Measurements from ENCODE around the gene USP24. TPM values are rescaled to one million over a fixed set of nuclear protein-coding genes. Genes with fewer than 3 reads are reported as not detected.

USP24 gene
- polyA plus RNA-seq, 1 of the 3 experiments (the other 2 are of a cell fraction), result 8.1 TPM

GRCh38 chr1:55169126-55169525 lies 46.0 kb downstream of the USP24 start:
- Histone ChIP-seq H3K9ac (no peak overlapping the region), H3K9me3 (no peaks in the 10 kb centered on the region), H3K4me1 (ENCODE audit: control insufficient read depth in 1 of 2, insufficient read depth in 2 of 2, low read depth in 1 of 2, low read length in 1 of 2) (peaks cover 0 to 2% of the 10 kb centered on the region in 2 experiments; a peak in 2 of 4 replicates), H3K36me3 (replicated peaks in 1 of 2; ENCODE audit: control insufficient read depth in 1 of 2, insufficient read depth in 2 of 2, low read length in 1 of 2) (peaks cover 56 to 73% of the 10 kb centered on the region in 2 experiments), H3K4me2 (no peak overlapping the region), H3K27me3 (ENCODE audit: insufficient read depth) (no peaks in the 10 kb centered on the region), H3K4me3 (ENCODE audit: low read depth in 2 of 2, low read length in 1 of 2) (no peak overlapping the region), H3K79me2 (ENCODE audit: insufficient read depth) (peaks cover 7% of the 10 kb centered on the region; the same call in 1 of the 2 replicates), H2AFZ (ENCODE audit: low read depth) (no peak overlapping the region), H4K20me1 (ENCODE audit: insufficient read depth) (no peaks in the 10 kb centered on the region), H3K9me2 (no peaks in the 10 kb centered on the region), H3K27ac (ENCODE audit: low read depth in 2 of 2, low read length in 1 of 2) (no peak overlapping the region), H3F3A (replicated peaks; ENCODE audit: insufficient read depth) (no peaks in the 10 kb centered on the region)
- ChIA-PET CTCF (no interaction called here), POLR2A (no interaction called here)
- TF ChIP-seq ZBTB33 (IDR thresholded peaks at IDR 0.05; ENCODE audit: borderline replicate concordance, low read depth) (no peak), TAF1 (IDR thresholded peaks at IDR 0.05; ENCODE audit: borderline replicate concordance, low read depth, low read length) (no peak), SIN3A (IDR thresholded peaks at IDR 0.05; ENCODE audit: borderline replicate concordance, low read depth, low read length) (no peak), PBX3 (IDR thresholded peaks at IDR 0.05) (no peak), EZH2phosphoT487 (IDR thresholded peaks at IDR 0.05; ENCODE audit: borderline replicate concordance, low read depth) (no peak), CHD2 (IDR thresholded peaks at IDR 0.05; ENCODE audit: low read length, partially characterized antibody) (no peak), POLR2AphosphoS5 (IDR thresholded peaks at IDR 0.05; ENCODE audit: low read depth, low read length) (no peak), MXI1 (IDR thresholded peaks at IDR 0.05; ENCODE audit: low read depth, low read length) (no peak), NFIC (IDR thresholded peaks at IDR 0.05; ENCODE audit: borderline replicate concordance) (no peak), GATA2 (CRISPR knock-in tag; IDR thresholded peaks at IDR 0.05) (no peak), MEF2A (IDR thresholded peaks at IDR 0.05; ENCODE audit: borderline replicate concordance, low read depth) (no peak)
- 97% methylated on average over 1 of the region's 1 CpG for WGBS (ENCODE audit: low lambda C conversion rate)
- no peak for DNase-seq

DNA sequence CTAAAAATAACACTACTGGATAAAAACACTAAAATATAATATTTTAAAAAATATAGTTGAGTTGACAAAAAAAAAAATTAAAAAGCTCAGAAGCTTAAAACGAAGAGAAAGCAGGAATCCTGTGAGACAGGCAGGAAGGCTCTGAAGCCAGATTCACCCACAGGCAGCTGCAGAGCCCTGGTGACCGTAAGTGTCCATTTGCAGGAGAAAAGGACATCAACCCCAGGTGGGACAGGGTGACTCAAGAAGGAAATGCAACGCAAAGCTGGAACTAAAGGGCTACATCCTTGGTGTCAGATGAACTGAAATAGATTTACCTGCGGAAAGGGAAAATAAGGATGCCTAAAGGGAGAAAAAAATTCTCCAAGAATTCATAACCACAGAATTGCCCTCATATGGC lies 46.8 kb downstream of the USP24 start:
- Histone ChIP-seq H3K36me3 (replicated peaks in 1 of 2; ENCODE audit: control insufficient read depth in 1 of 2, insufficient read depth in 2 of 2, low read length in 1 of 2) (peaks cover 61 to 81% of the 10 kb centered on the region in 2 experiments), H3K79me2 (ENCODE audit: insufficient read depth) (peaks cover 1% of the 10 kb centered on the region; the same call in 1 of the 2 replicates), H4K20me1 (ENCODE audit: insufficient read depth) (no peaks in the 10 kb centered on the region), H3F3A (replicated peaks; ENCODE audit: insufficient read depth) (no peaks in the 10 kb centered on the region), H3K9me2 (no peaks in the 10 kb centered on the region), H3K9ac (no peak overlapping the region), H3K4me3 (ENCODE audit: low read depth in 2 of 2, low read length in 1 of 2) (no peak overlapping the region), H3K27me3 (ENCODE audit: insufficient read depth) (no peaks in the 10 kb centered on the region), H3K4me2 (no peak overlapping the region), H2AFZ (ENCODE audit: low read depth) (no peak overlapping the region), H3K9me3 (no peaks in the 10 kb centered on the region), H3K27ac (ENCODE audit: low read depth in 2 of 2, low read length in 1 of 2) (no peak overlapping the region), H3K4me1 (ENCODE audit: control insufficient read depth in 1 of 2, insufficient read depth in 2 of 2, low read depth in 1 of 2, low read length in 1 of 2) (no peaks in the 10 kb centered on the region; a peak in 1 of 4 replicates)
- no peak for DNase-seq
- WGBS (ENCODE audit: low lambda C conversion rate), result 93% methylated on average over 4 of the region's 4 CpGs
- ChIA-PET POLR2A (no interaction called here), CTCF (interaction anchor here (1.5 kb wide), 1 partner anchor 28 kb away, joined by 3 read pairs; no protein-coding TSS in a partner anchor)
- TF ChIP-seq ZBTB33 (IDR thresholded peaks at IDR 0.05; ENCODE audit: borderline replicate concordance, low read depth), result no peak
- TF ChIP-seq NFIC (IDR thresholded peaks at IDR 0.05; ENCODE audit: borderline replicate concordance), result no peak
- TF ChIP-seq MEF2A (IDR thresholded peaks at IDR 0.05; ENCODE audit: borderline replicate concordance, low read depth), result no peak
- TF ChIP-seq, protein P1, sequence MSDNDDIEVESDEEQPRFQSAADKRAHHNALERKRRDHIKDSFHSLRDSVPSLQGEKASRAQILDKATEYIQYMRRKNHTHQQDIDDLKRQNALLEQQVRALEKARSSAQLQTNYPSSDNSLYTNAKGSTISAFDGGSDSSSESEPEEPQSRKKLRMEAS (IDR thresholded peaks at IDR 0.05; ENCODE audit: low read depth), result no peak
- TF ChIP-seq FOSL2 (IDR thresholded peaks at IDR 0.05; ENCODE audit: borderline replicate concordance, low read depth), result no peak
- no peak for TF ChIP-seq GABPA (IDR thresholded peaks at IDR 0.05; ENCODE audit: low read depth)
- TF ChIP-seq PBX3 (IDR thresholded peaks at IDR 0.05), result no peak
- TF ChIP-seq RCOR1 (IDR thresholded peaks at IDR 0.05; ENCODE audit: low read length), result no peak
- TF ChIP-seq TCF12 (IDR thresholded peaks at IDR 0.05), result no peak
- TF ChIP-seq USF2 (IDR thresholded peaks at IDR 0.05; ENCODE audit: borderline replicate concordance, low read depth, low read length), result no peak
- no peak for TF ChIP-seq JUND (IDR thresholded peaks at IDR 0.05)
